ENCODE measurements around the gene VPS11. TPM values are rescaled to one million over a fixed set of nuclear protein-coding genes. Genes with fewer than 3 reads are reported as not detected.
"Not testable (repeated sequence)": the region's sequence is repeated elsewhere in the genome, so short reads cannot be mapped to it uniquely, and the experiment has no call there.

Gene VPS11
- total RNA-seq, 1 donor from 2014 or later, result 13.1 TPM

DNA sequence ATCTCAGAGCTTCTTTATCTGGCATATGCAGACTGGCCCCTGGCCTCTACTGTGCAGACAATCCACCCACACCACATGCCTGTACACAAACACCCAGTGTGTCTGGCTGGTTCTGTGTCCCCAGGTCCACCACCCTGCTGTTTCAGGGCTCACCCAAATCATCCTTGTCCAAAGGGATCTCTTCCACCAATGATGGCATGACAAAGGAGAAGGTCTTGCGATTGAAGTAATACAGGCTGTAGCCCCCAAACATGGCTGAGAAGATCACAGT, 38.6 kb upstream of the VPS11 start:
- TF ChIP-seq, protein P1, sequence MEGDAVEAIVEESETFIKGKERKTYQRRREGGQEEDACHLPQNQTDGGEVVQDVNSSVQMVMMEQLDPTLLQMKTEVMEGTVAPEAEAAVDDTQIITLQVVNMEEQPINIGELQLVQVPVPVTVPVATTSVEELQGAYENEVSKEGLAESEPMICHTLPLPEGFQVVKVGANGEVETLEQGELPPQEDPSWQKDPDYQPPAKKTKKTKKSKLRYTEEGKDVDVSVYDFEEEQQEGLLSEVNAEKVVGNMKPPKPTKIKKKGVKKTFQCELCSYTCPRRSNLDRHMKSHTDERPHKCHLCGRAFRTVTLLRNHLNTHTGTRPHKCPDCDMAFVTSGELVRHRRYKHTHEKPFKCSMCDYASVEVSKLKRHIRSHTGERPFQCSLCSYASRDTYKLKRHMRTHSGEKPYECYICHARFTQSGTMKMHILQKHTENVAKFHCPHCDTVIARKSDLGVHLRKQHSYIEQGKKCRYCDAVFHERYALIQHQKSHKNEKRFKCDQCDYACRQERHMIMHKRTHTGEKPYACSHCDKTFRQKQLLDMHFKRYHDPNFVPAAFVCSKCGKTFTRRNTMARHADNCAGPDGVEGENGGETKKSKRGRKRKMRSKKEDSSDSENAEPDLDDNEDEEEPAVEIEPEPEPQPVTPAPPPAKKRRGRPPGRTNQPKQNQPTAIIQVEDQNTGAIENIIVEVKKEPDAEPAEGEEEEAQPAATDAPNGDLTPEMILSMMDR (conservative IDR thresholded peaks at IDR 0.05; ENCODE audit: low read depth, low read length), result no peak

DNA sequence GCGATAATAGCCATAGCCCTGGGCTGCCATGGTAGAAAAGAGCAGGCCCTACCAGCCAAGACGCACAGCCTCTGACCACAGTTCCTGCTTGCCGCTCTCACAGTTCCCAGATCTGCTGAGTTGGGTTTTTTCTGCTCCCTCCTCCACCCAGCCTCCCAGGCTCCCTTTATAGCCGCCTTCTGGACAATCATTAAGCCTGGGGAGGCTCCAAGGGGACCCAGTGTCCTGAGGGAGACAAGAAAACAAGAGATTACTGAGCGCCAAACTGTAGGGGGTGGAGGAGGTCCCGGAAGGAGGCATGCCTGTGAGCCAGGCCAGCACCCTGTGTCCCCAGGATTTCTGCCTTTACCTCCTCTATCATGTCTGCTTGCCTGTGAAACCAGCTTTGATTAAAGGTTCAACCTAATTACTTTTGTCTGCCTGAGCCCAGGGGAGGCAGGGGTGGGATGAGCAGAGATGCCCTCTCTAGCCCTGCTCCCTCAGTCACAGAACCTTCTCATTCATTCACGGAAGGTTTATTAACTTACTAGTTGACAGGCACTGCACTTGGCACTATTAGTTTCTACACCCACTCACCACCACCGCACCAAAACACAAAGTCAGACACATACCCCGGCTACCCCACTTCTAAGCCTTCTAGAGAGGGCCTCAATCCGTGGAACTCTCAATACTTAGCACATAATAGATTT, 38.1 kb upstream of the VPS11 start:
- TF ChIP-seq, protein P1 (conservative IDR thresholded peaks at IDR 0.05; ENCODE audit: low read depth, low read length), result no peak
- H3K4me3 ChIP-seq (ENCODE audit: low read depth, low read length), result peak overlapping the region; percentile 96
- peak; percentile 57 for DNase-seq (ENCODE audit: low read depth)

More for the DNA sequence above, 38.6 kb upstream of the VPS11 start:
- H3K4me3 ChIP-seq (ENCODE audit: low read depth, low read length), result peak overlapping the region; percentile 96
- DNase-seq (ENCODE audit: low read depth), result no peak

DNA sequence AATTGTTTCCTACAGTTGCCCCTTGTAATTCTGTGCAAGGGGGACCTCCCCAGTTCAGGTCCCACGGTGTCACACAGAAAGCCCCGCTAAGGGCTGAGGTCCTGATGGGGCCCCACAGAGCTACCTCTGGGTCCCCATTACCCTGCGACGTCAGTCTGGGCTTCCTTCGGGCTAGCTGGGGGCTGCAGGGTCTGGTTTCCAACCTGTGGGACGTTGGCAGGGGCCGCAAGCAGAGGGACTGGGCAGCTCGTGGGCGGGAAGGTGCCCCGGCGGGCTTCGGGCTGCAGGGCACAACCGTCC, 37.6 kb upstream of the VPS11 start:
- TF ChIP-seq, protein P1 (conservative IDR thresholded peaks at IDR 0.05; ENCODE audit: low read depth, low read length), result no peak
- DNase-seq (ENCODE audit: low read depth), result no peak
- peak overlapping the region; percentile 96 for H3K4me3 ChIP-seq (ENCODE audit: low read depth, low read length)

DNA sequence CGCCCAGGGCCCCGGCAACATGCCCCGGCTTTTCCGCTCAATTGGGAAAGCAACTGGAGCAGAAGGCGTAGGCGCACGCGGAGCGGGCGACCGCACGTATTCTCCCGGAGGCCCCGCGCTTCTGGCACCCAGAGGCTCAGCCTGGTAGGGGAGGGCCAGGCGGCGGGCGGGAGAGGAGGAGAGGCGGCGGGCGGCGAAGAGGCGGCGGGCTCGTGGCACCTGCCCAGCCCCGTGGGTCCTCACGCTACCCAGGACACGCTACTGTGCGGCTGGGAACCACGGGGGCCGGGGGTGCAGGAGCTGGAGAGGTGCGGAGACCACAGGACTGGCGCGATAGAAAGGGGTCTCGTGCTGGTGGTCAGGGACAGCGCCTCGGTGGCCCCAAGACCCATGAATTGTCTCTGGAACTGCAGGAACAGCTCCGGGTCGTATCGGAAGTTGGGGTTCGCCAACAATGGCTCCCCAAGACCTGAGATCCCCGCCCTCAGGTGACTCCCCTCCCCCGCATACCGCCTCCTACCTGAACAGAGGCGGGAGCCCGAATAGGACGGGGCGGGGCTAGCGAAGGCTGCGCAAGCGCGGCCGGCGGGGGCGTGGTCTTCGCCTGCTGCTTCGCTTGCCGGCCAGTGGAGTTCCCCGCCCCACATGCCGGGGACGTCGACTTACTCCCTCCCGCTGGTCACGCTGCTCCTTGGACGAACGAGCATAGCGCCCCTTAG, 37.1 kb upstream of the VPS11 start, which contains the start of gene SLC37A4:
TSS of gene SLC37A4 (minus strand) at position 549 of the 719 bp plus-strand sequence.
- TF ChIP-seq, protein P1 (conservative IDR thresholded peaks at IDR 0.05; ENCODE audit: low read depth, low read length), result peak; percentile 88
- peak within 1 kb of the TSS; percentile 96 for H3K4me3 ChIP-seq (ENCODE audit: low read depth, low read length)
- peak; percentile 68 for DNase-seq (ENCODE audit: low read depth)

DNA sequence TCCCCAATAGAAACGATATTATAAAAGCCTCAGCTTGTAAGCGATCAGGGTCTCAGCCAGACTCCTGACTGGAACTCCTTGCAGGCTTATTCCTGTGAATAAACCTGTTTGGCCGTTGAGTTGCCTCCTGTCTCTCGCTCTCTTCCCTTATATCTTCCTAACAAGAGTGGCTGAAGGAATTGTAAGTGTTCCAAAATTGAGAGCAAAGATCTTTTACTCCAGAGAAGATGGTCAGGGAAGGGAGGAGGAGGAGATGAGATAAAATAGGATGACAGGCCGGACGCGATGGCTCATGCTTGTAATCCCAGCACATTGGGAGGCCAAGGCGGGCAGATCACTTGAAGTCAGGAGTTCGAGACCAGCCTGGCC, 35.7 kb upstream of the VPS11 start:
- TF ChIP-seq, protein P1 (conservative IDR thresholded peaks at IDR 0.05; ENCODE audit: low read depth, low read length), result no peak
- DNase-seq (ENCODE audit: low read depth), result no peak
- H3K4me3 ChIP-seq (ENCODE audit: low read depth, low read length), result no peak overlapping the region

DNA sequence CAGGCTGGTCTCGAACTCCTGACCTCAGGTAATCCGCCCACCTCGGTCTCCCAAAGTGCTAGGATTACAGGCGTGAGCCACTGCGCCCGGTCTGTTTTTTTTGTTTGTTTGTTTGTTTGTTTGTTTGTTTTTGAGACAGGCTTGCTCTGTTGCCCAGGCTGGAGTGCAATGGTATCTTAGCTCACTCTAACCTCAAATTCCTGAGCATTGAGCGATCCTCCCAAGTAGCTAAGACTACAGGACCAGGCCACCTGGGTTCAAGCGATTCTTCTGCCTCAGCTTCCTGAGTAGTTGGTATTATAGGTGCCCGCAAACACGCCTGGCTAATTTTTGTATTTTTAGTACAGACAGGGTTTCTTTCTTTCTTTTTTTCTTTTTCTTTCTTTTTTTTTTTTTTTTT, 34.2 kb upstream of the VPS11 start:
- not testable (repeated sequence) for DNase-seq (ENCODE audit: low read depth); H3K4me3 ChIP-seq (ENCODE audit: low read depth, low read length)

DNA sequence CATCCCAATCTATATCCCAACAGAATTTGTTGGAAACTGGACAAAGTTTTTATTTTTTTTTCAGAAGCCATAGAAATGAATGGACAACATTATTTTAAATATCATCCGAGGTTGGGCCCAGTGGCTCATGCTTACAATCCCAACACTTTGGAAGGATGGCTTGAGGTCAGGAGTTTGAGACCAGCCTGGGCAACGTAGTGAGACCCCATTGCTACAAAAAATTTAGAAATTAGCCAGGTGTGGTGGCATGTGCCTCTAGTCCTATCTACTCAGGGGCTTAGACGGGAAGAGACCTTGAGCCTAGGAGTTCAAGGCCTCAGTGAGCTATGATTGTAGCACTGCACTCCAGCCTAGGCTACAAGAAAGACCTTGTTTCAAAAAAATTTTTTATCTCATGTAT, 32.8 kb upstream of the VPS11 start:
- TF ChIP-seq, protein P1 (conservative IDR thresholded peaks at IDR 0.05; ENCODE audit: low read depth, low read length), result no peak
- H3K4me3 ChIP-seq (ENCODE audit: low read depth, low read length), result no peak overlapping the region
- DNase-seq (ENCODE audit: low read depth), result no peak
